Skeletal muscle tissue (tissue), 4 donors: ENCODE results near the gene ADGRL2. TPM values are rescaled to one million over a fixed set of nuclear protein-coding genes. Genes with fewer than 3 reads are reported as not detected.

Source experiments
- H3K27ac ChIP-seq: one replicate; pipeline ENCODE4 v1.7.0; 2013; ENCODE audit warnings: mild to moderate bottlenecking, low read depth, low read length, inconsistent platforms
- H3K27me3 ChIP-seq, 3 donors: one replicate each; pipeline ENCODE4 v1.7.0; 2013; ENCODE audit warnings: low read length in 3 of 3; ENCODE audit not compliant: control insufficient read depth in 3 of 3, insufficient read depth in 3 of 3
- H3K36me3 ChIP-seq, 3 donors: one replicate each; pipeline ENCODE4 v1.7.0; 2013; ENCODE audit warnings: low read length in 3 of 3; ENCODE audit not compliant: control insufficient read depth in 3 of 3, insufficient read depth in 3 of 3
- H3K4me1 ChIP-seq, 3 donors: one replicate each; pipeline ENCODE4 v1.7.0; 2013; ENCODE audit warnings: low read length in 3 of 3, mild to moderate bottlenecking in 3 of 3; ENCODE audit not compliant: control insufficient read depth in 3 of 3, insufficient read depth in 3 of 3
- H3K4me3 ChIP-seq, 3 donors: one replicate each; pipeline ENCODE4 v1.7.0; 2013; ENCODE audit warnings: low read length in 3 of 3
- H3K9ac ChIP-seq, 3 donors: one replicate each; pipeline ENCODE4 v1.7.0; 2013; ENCODE audit warnings: low read length in 3 of 3, mild to moderate bottlenecking in 3 of 3, moderate library complexity in 2 of 3, low read depth in 1 of 3
- H3K9me3 ChIP-seq, 3 donors: one replicate each; pipeline ENCODE4 v1.7.0; 2013; ENCODE audit warnings: low read length in 3 of 3; ENCODE audit not compliant: control insufficient read depth in 3 of 3
- total RNA-seq: library from RNA; depleted of rRNA; stranded (reverse); fragments of >200 nt; gene quantifications from one replicate; pipeline ENCODE4 v1.2.3, GENCODE V29; 2014
- donor health status: Osteomylitis.

ADGRL2 gene
- total RNA-seq, 1 donor from 2014 or later = 93.4 TPM

DNA sequence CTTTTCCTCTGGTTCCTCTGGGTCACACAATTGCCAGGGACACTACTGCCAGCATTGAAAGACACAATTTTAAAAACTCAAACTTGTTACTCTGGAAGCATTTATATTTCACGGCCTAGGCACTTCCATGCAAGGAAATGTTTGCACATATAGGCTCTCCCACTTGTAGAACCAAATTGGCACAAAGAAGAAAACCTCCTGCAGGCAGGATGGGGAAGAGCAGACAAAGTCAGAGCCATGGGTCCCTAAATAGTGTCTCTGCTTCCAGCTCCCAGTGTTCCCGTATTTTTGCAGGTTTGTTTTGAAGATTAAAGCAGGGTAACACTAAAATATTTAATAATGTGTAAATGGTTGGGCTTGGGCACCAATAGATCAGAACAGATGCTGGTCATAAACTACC is 19.0 kb upstream of the ADGRL2 start:
- Histone ChIP-seq H3K9ac (no peak overlapping the region), H3K27me3 (no peaks in the 10 kb centered on the region), H3K4me1 (no peaks in the 10 kb centered on the region), H3K27ac (no peak overlapping the region), H3K4me3 (no peak overlapping the region), H3K36me3 (no peaks in the 10 kb centered on the region), H3K9me3 (no peaks in the 10 kb centered on the region)

DNA sequence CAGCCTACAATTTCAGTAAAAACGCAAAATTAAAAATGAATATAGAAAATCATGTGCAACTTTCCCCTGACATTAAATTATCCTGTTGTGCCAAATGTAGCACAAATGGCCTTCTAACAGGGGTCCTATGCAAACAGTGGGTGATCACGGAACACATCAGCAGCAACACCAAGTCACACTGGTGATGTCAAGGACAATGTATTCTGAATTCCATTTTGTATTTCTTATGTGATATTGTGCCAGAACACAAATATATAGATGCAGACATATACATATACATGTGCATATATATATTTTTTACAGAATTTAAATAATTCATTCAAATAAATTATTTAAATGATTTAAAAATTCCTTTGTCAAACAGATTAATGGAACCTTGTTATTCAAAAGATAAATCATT is 8.6 kb upstream of the ADGRL2 start:
- H3K4me1 ChIP-seq = no peaks in the 10 kb centered on the region
- no peak overlapping the region for H3K9ac ChIP-seq
- H3K27ac ChIP-seq = no peak overlapping the region
- no peaks in the 10 kb centered on the region for H3K27me3 ChIP-seq
- no peaks in the 10 kb centered on the region for H3K9me3 ChIP-seq
- no peak overlapping the region for H3K4me3 ChIP-seq
- H3K36me3 ChIP-seq = no peaks in the 10 kb centered on the region

DNA sequence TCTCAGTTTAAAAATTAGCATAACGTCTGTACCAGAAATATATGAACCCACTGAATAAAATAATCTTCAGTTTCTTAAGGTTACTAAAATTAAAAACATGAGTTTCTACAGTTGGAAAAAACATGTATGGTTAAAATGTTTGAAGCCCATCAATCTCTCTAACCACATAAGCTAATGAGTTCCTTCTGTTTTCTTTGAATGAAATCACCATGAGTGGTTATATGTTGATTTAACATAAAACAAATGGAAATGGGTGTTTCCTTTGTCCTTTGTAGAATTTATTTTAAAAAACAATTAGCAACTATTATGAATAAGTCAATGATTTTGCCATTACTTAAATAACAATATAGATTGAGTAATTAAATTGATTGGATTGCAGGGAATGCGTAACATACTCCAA is 3.0 kb upstream of the ADGRL2 start:
- Histone ChIP-seq H3K9me3 (no peaks in the 10 kb centered on the region), H3K36me3 (no peaks in the 10 kb centered on the region), H3K4me3 (no peak overlapping the region), H3K27ac (no peak overlapping the region), H3K27me3 (peaks cover 6 to 12% (median 7%) of the 10 kb centered on the region in 3 donors), H3K9ac (no peak overlapping the region), H3K4me1 (peaks cover 0 to 9% (median 3%) of the 10 kb centered on the region in 3 donors)

DNA sequence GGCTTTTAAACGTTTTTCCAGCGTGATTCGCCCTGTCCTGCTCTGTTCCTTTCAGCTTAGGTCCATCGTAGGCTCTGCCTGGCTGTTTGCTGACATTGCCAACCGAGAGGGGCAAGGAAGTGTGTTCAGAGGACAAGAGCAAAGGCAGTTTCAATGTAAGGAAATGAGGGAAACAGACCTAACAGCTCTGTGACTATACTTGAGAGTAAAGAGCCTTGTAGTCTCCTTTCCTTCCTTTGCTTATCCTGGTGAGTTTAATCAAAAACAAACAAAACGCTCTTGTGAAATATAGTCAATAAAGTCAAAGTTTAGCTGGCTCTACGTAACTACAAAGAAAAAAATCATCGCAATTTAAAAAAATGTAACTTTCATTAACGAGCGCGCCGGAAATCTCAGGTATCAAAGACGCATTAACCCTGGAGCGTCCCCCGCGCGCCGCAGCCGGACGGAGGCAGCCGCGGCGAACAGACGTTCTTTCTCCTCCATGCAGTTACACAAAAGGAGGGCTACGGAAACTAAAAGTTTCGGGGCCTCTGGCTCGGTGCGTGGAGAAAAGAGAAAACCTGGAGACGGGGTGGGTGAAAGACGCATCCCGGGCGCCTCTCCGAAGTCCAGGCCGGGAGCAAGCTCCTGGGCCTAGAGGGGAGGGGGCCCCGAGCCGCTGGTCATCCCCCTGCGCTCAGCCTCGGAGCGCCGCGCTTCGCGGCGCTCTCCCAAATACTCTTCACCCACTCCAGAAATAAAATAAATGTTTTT is 617 bp upstream of the ADGRL2 start:
- peaks cover 3 to 26% (median 6%) of the 10 kb centered on the region in 3 donors for H3K4me1 ChIP-seq
- peaks cover 21 to 28% (median 23%) of the 10 kb centered on the region in 3 donors for H3K27me3 ChIP-seq
- peak overlapping the region; percentile 48 to 62 (median 54) for H3K9ac ChIP-seq
- peak overlapping the region; percentile 79 for H3K27ac ChIP-seq
- no peaks in the 10 kb centered on the region for H3K9me3 ChIP-seq
- H3K36me3 ChIP-seq = no peaks in the 10 kb centered on the region
- peak overlapping the region; percentile 72 to 87 (median 79) for H3K4me3 ChIP-seq

DNA sequence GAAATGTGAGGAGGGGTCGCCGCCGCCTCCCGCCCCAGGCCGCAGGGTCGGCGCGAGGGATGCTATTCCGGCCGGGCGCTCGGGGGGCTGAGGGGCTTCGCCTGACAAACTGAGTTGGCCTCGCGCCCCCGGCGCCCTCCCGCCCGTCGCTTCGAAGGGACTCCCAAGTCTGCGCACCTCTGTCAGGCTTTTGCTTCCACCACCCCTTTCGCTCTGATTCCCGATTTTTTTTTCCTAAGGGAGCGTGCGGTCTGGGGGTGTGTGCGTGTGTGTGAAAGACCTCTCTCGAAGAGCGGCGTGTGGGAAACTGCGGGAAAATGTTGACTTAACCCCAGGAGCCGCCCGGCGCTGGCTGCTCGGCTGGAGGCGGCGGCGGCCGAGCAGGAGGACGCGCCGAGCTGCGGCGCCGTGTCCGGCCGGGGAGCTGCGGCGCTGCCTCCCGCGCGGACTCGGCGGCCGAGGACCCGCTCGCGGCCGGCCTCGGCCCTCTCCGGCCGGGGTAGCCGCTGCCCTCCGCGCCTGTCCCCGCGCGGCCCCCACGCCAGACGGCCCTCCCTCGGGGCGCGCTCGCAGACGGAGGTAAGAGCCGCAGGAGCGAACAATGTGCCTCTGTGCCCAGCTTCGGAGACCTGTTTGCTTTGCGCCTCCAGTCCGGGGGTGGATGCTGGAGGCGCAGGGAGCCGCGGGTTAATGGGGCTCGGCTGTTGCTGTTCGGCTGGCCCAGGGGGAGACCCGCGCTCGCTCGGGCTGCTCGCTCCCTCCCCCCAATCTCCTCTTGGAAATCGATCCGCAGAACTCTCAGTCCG is 1.1 kb downstream of the ADGRL2 start:
- peak overlapping the region; percentile 79 for H3K27ac ChIP-seq
- peak overlapping the region; percentile 72 to 86 (median 79) for H3K4me3 ChIP-seq
- H3K9ac ChIP-seq = peak overlapping the region; percentile 74 to 81 (median 80)
- no peaks in the 10 kb centered on the region for H3K9me3 ChIP-seq
- H3K36me3 ChIP-seq = no peaks in the 10 kb centered on the region
- peaks cover 3 to 26% (median 6%) of the 10 kb centered on the region in 3 donors for H3K4me1 ChIP-seq
- H3K27me3 ChIP-seq = peaks cover 21 to 33% (median 26%) of the 10 kb centered on the region in 3 donors

DNA sequence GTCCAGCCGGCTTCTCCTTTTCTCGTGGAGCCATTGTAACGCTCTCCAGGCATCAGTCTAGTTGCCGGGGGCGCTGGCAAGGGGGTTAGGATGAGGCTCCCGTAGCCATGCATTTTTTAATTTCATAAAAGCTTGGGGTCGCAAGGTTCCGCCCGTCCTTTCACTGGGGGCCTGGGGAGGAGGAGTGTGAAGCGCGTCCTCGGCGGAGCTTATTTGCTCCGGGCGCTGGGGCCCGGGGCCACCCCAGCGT is 1.6 kb downstream of the ADGRL2 start:
- Histone ChIP-seq H3K36me3 (no peaks in the 10 kb centered on the region), H3K27ac (peak overlapping the region; percentile 61), H3K4me3 (peak overlapping the region; percentile 72 to 80 (median 79)), H3K4me1 (peaks cover 3 to 26% (median 6%) of the 10 kb centered on the region in 3 donors), H3K9me3 (no peaks in the 10 kb centered on the region), H3K27me3 (peaks cover 21 to 33% (median 26%) of the 10 kb centered on the region in 3 donors), H3K9ac (peak overlapping the region; percentile 55 to 80 (median 67))

DNA sequence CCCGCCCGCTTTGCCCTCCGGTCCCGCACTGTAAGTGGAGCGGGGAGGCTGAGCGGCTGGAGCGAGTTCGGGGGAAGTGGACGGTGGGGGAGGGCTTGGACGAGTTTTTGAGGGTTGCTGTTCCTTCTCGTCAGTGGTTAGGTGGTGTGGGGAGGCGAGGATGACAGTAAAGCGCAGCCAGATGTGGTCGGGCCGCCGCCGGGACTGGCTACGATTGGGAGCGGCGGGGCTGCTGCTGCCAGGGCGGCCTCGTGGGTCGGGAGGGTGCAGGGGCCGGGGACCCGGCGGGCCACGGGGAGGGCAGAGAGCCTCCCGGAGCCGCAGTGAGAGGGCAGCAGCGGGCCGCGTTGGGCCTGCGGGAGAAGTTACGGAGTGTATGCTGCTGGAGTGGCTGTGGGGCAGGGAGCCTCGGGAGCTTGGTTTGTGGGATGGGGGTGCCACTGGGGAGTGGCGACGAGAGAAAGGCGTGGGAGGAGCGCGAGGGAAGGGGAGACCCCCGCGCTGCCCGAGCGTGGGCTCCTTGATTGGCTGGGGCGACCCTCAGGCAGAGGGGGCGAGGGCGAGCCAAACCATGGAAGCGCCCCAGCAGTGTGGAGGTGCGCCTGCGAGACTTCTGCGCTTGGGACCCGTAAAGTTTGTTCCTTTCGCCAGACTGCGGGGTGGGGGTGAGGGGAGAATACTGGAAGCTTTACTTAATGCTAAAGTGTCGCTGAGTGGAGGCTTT is 2.1 kb downstream of the ADGRL2 start:
- Histone ChIP-seq H3K36me3 (no peaks in the 10 kb centered on the region), H3K27me3 (peaks cover 21 to 33% (median 26%) of the 10 kb centered on the region in 3 donors), H3K9me3 (no peaks in the 10 kb centered on the region), H3K4me1 (peaks cover 3 to 26% (median 6%) of the 10 kb centered on the region in 3 donors), H3K4me3 (peak overlapping the region; percentile 72 to 80 (median 79)), H3K9ac (peak overlapping the region; percentile 55 to 80 (median 72)), H3K27ac (peak overlapping the region; percentile 61)

DNA sequence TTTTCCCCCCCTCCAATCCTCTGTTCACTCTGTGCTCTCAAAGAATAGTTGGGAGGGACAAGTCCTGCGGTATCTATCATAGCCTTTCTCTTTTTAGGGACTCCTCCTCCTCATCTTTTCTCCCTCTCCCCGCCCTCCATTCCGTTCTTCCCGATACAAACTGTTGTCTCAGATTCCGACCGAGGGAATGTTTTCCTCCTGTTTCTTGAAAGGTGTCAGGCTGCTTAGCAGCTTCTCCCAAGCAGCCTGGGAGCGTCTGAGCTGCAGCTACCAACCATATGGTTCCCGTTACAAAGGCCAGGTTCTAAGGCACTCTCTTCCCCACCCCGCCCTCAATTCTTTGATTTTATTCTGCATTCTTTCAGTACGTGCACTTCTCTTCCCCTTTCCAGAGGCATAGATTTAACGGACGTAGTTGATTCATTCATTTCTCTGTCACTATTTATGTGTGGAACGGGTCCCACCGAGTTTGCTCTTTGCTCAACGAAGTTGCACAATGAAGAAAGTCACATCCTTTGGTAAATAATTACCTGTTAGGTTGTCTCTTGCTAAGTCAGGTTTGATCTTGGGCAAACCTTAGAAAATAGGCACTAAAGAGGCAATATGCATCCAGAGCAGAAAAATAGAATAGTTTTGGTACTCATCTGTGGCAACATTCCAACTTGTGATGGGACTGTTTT is 2.8 kb downstream of the ADGRL2 start:
- peak overlapping the region; percentile 55 to 80 (median 72) for H3K9ac ChIP-seq
- peaks cover 21 to 33% (median 26%) of the 10 kb centered on the region in 3 donors for H3K27me3 ChIP-seq

DNA sequence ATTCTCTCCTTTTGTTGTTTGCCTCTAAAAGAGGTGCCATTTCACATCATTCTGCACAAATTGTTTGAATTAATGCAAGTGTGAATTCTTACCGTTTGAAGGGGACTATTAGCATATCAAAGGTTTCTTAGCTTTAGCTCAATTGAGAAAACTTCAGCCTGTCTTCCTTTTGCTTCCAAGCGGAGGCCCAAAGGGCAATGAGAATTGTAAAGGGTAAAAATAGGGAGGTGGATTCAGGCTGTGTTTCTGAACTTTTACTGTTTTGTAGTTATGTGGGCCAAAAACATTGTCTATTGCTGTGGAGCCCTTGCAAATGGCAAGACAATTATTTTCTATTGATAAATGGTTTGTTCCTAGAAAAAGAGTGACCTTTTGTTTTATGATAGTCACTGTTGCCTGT is 3.6 kb downstream of the ADGRL2 start:
- Histone ChIP-seq H3K27ac (no peak overlapping the region), H3K27me3 (peaks cover 21 to 35% (median 26%) of the 10 kb centered on the region in 3 donors), H3K9ac (no peak overlapping the region), H3K36me3 (no peaks in the 10 kb centered on the region), H3K9me3 (no peaks in the 10 kb centered on the region), H3K4me3 (peak overlapping the region in 1 of 3 donors; percentile 31), H3K4me1 (peaks cover 3 to 26% (median 6%) of the 10 kb centered on the region in 3 donors)

More for the DNA sequence above, 2.8 kb downstream of the ADGRL2 start:
- peak overlapping the region; percentile 72 to 80 (median 79) for H3K4me3 ChIP-seq
- H3K9me3 ChIP-seq = no peaks in the 10 kb centered on the region
- H3K36me3 ChIP-seq = no peaks in the 10 kb centered on the region
- peak overlapping the region; percentile 61 for H3K27ac ChIP-seq
- H3K4me1 ChIP-seq = peaks cover 3 to 26% (median 6%) of the 10 kb centered on the region in 3 donors
